SK-N-SH treated with all-trans-retinoic acid at 6 μM for 48 hours (cell line): ENCODE measurements around the gene ZDHHC11B.

ENCODE experiments used
- ATAC-seq: fragments of 200-7000 bp; cut with Tn5 transposase; 3 replicates; pipeline ENCODE4 v1.9.1; 2020; ENCODE audit warnings: mild to moderate bottlenecking, moderate library complexity
- ARNTL ChIP-seq: fragments of 450-650 bp; formaldehyde crosslinking; IDR thresholded peaks from 2 replicates; pipeline ENCODE4 v1.5.0; 2020; ENCODE audit warnings: low read depth, mild to moderate bottlenecking, moderate library complexity, borderline replicate concordance
- CREB5 ChIP-seq: fragments of 250-450 bp; sonication (Bioruptor Pico); IDR thresholded peaks from 2 replicates; pipeline ENCODE4 v1.5.1; 2020; ENCODE audit warnings: low read depth, mild to moderate bottlenecking, moderate library complexity
- ESRRG ChIP-seq: fragments of 250-450 bp; sonication (Bioruptor Pico); IDR thresholded peaks from 2 replicates; pipeline ENCODE4 v1.6.1; 2021; ENCODE audit warnings: mild to moderate bottlenecking
- GLIS3 ChIP-seq: fragments of 250-450 bp; sonication (Bioruptor Pico); IDR thresholded peaks from 2 replicates; pipeline ENCODE4 v1.5.0; 2020; ENCODE audit warnings: mild to moderate bottlenecking, moderate library complexity
- ISL1 ChIP-seq: fragments of 250-450 bp; sonication (Bioruptor Pico); IDR thresholded peaks from 2 replicates; pipeline ENCODE4 v2.1.2; 2022; ENCODE audit warnings: mild to moderate bottlenecking, moderate library complexity
- PATZ1 ChIP-seq: fragments of 250-450 bp; sonication (Bioruptor Pico); IDR thresholded peaks from 2 replicates; pipeline ENCODE4 v1.8.0; 2020; ENCODE audit warnings: mild to moderate bottlenecking, moderate library complexity, borderline replicate concordance
- POU6F1 ChIP-seq: fragments of 250-450 bp; sonication (Bioruptor Pico); IDR thresholded peaks from 2 replicates; pipeline ENCODE4 v1.8.0; 2021; ENCODE audit warnings: low read depth, mild to moderate bottlenecking, moderate library complexity, borderline replicate concordance
- RARB ChIP-seq: fragments of 250-450 bp; sonication (Bioruptor Pico); IDR thresholded peaks from 2 replicates; pipeline ENCODE4 v1.8.0; 2021; ENCODE audit warnings: mild to moderate bottlenecking, moderate library complexity
- SNAI2 ChIP-seq: fragments of 250-450 bp; sonication (Bioruptor Pico); IDR thresholded peaks from 2 replicates; pipeline ENCODE4 v1.5.0; 2020; ENCODE audit warnings: mild to moderate bottlenecking, moderate library complexity
- TCF4 ChIP-seq: fragments of 250-450 bp; sonication (Bioruptor Pico); IDR thresholded peaks from 2 replicates; pipeline ENCODE4 v1.8.0; 2021; ENCODE audit warnings: mild to moderate bottlenecking, moderate library complexity, borderline replicate concordance
- TOX ChIP-seq: fragments of 250-450 bp; sonication (Bioruptor Pico); IDR thresholded peaks from 2 replicates; pipeline ENCODE4 v1.8.0; 2021; ENCODE audit warnings: mild to moderate bottlenecking, moderate library complexity, borderline replicate concordance
- TSHZ2 ChIP-seq: fragments of 250-450 bp; sonication (Bioruptor Pico); IDR thresholded peaks from 2 replicates; pipeline ENCODE4 v1.5.0; 2020; ENCODE audit warnings: mild to moderate bottlenecking, moderate library complexity
- ZFP3 ChIP-seq: fragments of 250-450 bp; sonication (Bioruptor Pico); IDR thresholded peaks from 2 replicates; pipeline ENCODE4 v1.5.0; 2020; ENCODE audit warnings: mild to moderate bottlenecking, moderate library complexity
- ZFP30 ChIP-seq: fragments of 450-650 bp; formaldehyde crosslinking; IDR thresholded peaks from 2 replicates; pipeline ENCODE4 v1.5.0; 2022; ENCODE audit warnings: mild to moderate bottlenecking, moderate library complexity
- ZNF565 ChIP-seq: fragments of 450-650 bp; formaldehyde crosslinking; conservative IDR thresholded peaks from 2 replicates; pipeline ENCODE4 v1.5.0; 2020; ENCODE audit warnings: low read depth, mild to moderate bottlenecking, moderate library complexity
- ZNF70 ChIP-seq: fragments of 450-650 bp; formaldehyde crosslinking; IDR thresholded peaks from 2 replicates; pipeline ENCODE4 v1.5.0; 2020; ENCODE audit warnings: mild to moderate bottlenecking, moderate library complexity
- ZNF8 ChIP-seq: fragments of 450-650 bp; formaldehyde crosslinking; IDR thresholded peaks from 2 replicates; pipeline ENCODE4 v1.5.0; 2020; ENCODE audit warnings: mild to moderate bottlenecking, moderate library complexity
- TF ChIP-seq, protein P1 (sequence below): fragments of 250-450 bp; sonication (Bioruptor Pico); IDR thresholded peaks from 2 replicates; pipeline ENCODE4 v1.5.1; 2021; ENCODE audit warnings: mild to moderate bottlenecking, moderate library complexity

Gene ZDHHC11B

GRCh38 chr5:820245-820644 is 35.7 kb upstream of the ZDHHC11B start (continued):
- no peak for TF ChIP-seq TSHZ2 (CRISPR knock-in tag)
- TF ChIP-seq, all 23 proteins: peak for 0

GRCh38 chr5:819078-819477 is 34.5 kb upstream of the ZDHHC11B start:
- ATAC-seq = no peak
- no peak for TF ChIP-seq ZNF8 (CRISPR knock-in tag)
- no peak for TF ChIP-seq TCF4 (CRISPR knock-in tag)
- no peak for TF ChIP-seq CREB5 (CRISPR knock-in tag)
- no peak for TF ChIP-seq POU6F1 (CRISPR knock-in tag)
- no peak for TF ChIP-seq RARB (CRISPR knock-in tag)
- TF ChIP-seq ARNTL = no peak
- no peak for TF ChIP-seq ZFP30 (CRISPR knock-in tag)
- TF ChIP-seq ISL1 (CRISPR knock-in tag) = no peak

- TF ChIP-seq SNAI2 (CRISPR knock-in tag) (no peak), ESRRG (CRISPR knock-in tag) (no peak), TCF4 (CRISPR knock-in tag) (no peak), ZNF565 (CRISPR knock-in tag) (no peak), TSHZ2 (CRISPR knock-in tag) (no peak), ISL1 (CRISPR knock-in tag) (no peak), ZFP3 (CRISPR knock-in tag) (no peak), RARB (CRISPR knock-in tag) (no peak), CREB5 (CRISPR knock-in tag) (no peak), ZFP30 (CRISPR knock-in tag) (no peak)
- ATAC-seq = no peak
These were observed 31.6 kb upstream of the ZDHHC11B start for GRCh38 chr5:816176-816575.

DNA sequence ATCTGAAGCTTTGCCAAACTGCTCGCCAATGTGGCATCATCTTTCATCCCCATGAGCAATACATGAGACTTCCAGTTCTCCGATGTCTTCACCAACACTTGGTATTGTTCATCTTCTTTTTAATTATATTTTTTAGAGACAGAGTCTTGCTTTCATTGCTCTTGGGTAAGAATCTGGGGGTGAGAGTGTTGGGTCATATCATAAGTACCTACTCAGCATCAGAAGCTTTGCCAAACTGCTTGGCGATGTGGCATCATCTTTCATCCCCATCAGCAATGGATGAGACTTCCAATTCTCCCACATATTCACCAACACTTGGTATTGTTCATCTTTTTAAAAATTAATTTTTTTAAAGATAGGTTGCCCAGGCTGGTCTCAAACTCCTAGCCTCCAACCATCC is 30.9 kb upstream of the ZDHHC11B start:
- no peak for ATAC-seq
- TF ChIP-seq GLIS3 (CRISPR knock-in tag) (no peak), TCF4 (CRISPR knock-in tag) (no peak), ZFP30 (CRISPR knock-in tag) (no peak), PATZ1 (no peak), ISL1 (CRISPR knock-in tag) (no peak), TOX (CRISPR knock-in tag) (no peak), ESRRG (CRISPR knock-in tag) (no peak), TSHZ2 (CRISPR knock-in tag) (no peak), ZNF70 (CRISPR knock-in tag) (no peak), ZNF8 (CRISPR knock-in tag) (no peak), SNAI2 (CRISPR knock-in tag) (no peak), ZFP3 (CRISPR knock-in tag) (no peak)
- TF ChIP-seq, protein P1, sequence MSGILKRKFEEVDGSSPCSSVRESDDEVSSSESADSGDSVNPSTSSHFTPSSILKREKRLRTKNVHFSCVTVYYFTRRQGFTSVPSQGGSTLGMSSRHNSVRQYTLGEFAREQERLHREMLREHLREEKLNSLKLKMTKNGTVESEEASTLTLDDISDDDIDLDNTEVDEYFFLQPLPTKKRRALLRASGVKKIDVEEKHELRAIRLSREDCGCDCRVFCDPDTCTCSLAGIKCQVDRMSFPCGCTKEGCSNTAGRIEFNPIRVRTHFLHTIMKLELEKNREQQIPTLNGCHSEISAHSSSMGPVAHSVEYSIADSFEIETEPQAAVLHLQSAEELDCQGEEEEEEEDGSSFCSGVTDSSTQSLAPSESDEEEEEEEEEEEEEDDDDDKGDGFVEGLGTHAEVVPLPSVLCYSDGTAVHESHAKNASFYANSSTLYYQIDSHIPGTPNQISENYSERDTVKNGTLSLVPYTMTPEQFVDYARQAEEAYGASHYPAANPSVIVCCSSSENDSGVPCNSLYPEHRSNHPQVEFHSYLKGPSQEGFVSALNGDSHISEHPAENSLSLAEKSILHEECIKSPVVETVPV = no peak
